Raji (cell line): ENCODE measurements around the gene BMAL1.

Source experiments
- POLR2A ChIP-seq: IDR thresholded peaks from 2 replicates; pipeline ENCODE4 v1.6.1; 2011; ENCODE audit warnings: low read depth, low read length, control low read depth; ENCODE audit not compliant: insufficient read depth

BMAL1 gene

GRCh38 chr11:13357232-13357631 is 79.6 kb downstream of the BMAL1 start:
- no peak for TF ChIP-seq POLR2A

GRCh38 chr11:13358596-13359270 is 81.1 kb downstream of the BMAL1 start:
- TF ChIP-seq POLR2A: no peak

- TF ChIP-seq POLR2A: no peak
Observed at GRCh38 chr11:13362596-13363109, 85.1 kb downstream of the BMAL1 start.

- TF ChIP-seq POLR2A: no peak
Observed at GRCh38 chr11:13364388-13364787, 86.8 kb downstream of the BMAL1 start.

GRCh38 chr11:13366266-13367026 is 88.9 kb downstream of the BMAL1 start:
- no peak for TF ChIP-seq POLR2A

DNA sequence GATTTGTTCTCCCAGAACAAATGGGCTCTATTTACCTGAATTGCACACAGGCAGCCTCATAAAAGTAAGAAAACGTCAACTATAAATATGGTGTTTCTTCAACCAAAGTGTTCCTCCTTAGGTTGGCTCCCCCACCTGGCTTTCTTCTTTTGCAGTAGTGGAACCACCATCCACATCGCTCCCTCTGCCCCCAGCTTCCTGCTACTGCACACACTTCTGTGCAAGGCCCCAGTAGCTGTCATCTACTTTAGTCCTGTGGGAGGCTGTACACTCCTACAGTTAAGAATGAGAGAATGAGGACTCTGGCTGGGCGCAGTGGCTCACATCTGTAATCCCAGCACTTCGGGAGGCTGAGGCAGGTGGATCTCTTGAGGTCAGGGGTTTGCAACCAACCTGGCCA is 89.5 kb downstream of the BMAL1 start:
- TF ChIP-seq POLR2A: no peak

- TF ChIP-seq POLR2A: no peak
Observed at GRCh38 chr11:13368041-13368446, 90.5 kb downstream of the BMAL1 start.

- no peak for TF ChIP-seq POLR2A
Observed at GRCh38 chr11:13373216-13373615, 95.6 kb downstream of the BMAL1 start.

GRCh38 chr11:13375798-13376197 is 98.2 kb downstream of the BMAL1 start:
- TF ChIP-seq POLR2A: no peak

- no peak for TF ChIP-seq POLR2A
Observed at GRCh38 chr11:13376402-13376801, 98.8 kb downstream of the BMAL1 start.

GRCh38 chr11:13376838-13377237 is 99.2 kb downstream of the BMAL1 start:
- no peak for TF ChIP-seq POLR2A

GRCh38 chr11:13378316-13378715 is 100.7 kb downstream of the BMAL1 start:
- no peak for TF ChIP-seq POLR2A

DNA sequence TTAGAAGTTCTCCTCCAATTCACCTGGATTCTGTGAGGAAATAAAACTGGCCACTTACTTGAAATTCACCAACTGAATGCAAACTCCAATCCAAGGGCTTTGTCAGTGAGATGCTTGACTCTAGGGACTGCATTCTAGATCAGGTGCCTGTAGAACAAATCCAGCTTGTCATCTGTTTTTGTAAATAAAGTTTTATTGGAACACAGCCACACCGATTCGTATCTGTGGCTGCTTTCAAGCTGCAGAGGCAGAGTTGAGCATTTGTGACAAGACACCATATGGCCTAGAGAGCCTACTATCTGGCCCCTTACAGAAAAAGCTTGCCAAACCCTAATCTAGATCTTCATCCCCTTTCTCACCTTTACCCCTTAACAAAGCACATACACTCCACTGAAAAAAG is 103.1 kb downstream of the BMAL1 start:
- TF ChIP-seq POLR2A: no peak

DNA sequence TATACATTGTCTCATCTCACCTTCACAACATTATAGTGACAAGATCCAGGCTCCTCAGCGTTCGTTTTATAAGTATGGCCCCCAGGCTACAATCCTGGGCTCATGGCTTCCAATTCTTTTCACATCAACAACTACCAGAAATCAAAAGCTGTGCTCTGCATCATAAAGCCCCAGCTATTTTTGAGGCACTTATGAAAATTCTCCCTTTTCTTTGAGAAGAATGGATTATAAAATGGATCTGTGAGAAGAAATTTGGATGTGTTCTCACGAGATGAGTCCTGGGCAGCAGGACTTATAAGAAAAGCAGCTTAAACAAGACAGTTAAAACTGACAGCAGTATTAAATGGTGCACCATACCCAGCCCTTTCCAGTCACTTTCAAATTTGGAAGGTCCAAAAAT is 105.2 kb downstream of the BMAL1 start:
- TF ChIP-seq POLR2A: no peak

DNA sequence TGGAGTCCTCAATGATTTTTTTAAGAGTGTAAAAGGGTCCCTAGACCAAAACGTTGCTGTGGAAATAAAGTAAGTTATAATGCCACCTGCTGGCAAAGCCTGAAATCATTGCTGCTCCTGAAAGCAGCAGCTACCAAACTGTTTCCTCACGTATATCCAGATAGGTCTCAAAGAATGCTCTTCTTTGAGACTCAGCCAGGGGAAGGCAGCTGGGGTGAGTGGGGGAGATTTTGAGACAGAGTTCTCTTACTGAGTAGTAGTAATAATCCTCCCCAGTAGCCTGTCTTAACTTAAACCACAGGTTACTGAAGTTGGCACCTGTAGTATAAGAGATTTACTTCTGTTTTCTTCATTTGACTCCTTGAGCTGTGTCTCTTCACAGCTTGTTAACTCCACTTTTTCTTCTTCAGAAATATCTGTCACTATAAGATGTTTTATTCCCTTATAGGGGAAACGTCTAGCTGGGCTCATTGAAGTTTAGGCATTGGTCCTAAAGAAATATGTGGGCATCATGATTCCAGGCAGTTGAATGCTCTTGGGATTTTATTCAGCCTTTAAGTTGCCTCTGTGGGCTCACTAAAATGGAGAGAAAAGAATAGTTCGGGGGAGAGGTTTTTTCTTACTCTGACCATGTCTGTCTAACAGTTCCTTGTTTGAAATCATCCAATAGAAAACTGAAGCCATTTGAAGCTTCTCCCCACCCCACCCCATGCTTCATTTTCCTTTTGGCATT is 107.5 kb downstream of the BMAL1 start:
- TF ChIP-seq POLR2A: no peak

- no peak for TF ChIP-seq POLR2A
Observed at GRCh38 chr11:13386567-13386966, 109.0 kb downstream of the BMAL1 start.

GRCh38 chr11:13388741-13389140 is 111.2 kb downstream of the BMAL1 start:
- TF ChIP-seq POLR2A: no peak
